ENCODE data around the gene MRE11.
A peak's percentile ranks its signal among the peaks of the same experiment; 100 is the strongest.

The MRE11 gene

DNA sequence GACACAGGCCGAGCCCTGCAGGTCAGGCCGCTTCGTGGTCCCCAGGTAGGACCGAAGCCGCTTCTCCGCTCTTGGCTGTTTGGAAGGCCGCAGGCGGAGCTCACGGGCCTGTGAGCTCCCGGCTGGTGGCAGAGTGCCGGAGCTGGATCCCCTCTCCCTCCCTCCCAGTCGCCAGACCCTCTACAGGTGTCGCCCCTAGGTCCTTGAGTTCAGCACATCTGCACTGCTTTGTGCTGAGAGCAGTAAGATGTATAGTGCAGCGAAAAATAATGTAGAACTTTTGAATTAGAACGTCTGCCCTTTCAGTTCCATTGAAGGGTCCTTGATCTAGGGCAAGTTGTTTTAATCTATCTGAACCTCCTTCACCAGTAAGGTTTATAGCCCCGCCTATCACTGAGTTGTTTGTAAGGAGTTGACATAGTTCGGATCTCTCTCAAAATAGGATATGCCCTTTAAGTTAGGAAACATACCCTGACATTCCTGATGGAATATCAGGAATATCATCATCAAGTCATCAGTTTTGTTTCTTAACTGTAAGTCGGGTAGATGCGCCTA, 559 bp upstream of the MRE11 start:
- H3K9ac ChIP-seq (ENCODE audit: low read length): peak overlapping the region; percentile 83
- no peaks in the 10 kb centered on the region for H3K27me3 ChIP-seq (ENCODE audit: control insufficient read depth, insufficient read depth, low read length)
- peaks cover 10% of the 10 kb centered on the region for H3K4me1 ChIP-seq (ENCODE audit: control insufficient read depth, insufficient read depth, low read length)
- H3K36me3 ChIP-seq (ENCODE audit: control insufficient read depth, insufficient read depth, low read length): peaks cover 3% of the 10 kb centered on the region
- peak overlapping the region; percentile 96 for H3K4me3 ChIP-seq (ENCODE audit: low read length)
- H3K27ac ChIP-seq (ENCODE audit: low read depth, low read length): peak overlapping the region; percentile 83

- Histone ChIP-seq H3K27ac (ENCODE audit: low read depth, low read length) (no peak overlapping the region), H3K9ac (ENCODE audit: low read length) (no peak overlapping the region), H3K36me3 (ENCODE audit: control insufficient read depth, insufficient read depth, low read length) (peaks cover 2% of the 10 kb centered on the region), H3K27me3 (ENCODE audit: control insufficient read depth, insufficient read depth, low read length) (no peaks in the 10 kb centered on the region), H3K4me1 (ENCODE audit: control insufficient read depth, insufficient read depth, low read length) (no peaks in the 10 kb centered on the region), H3K4me3 (ENCODE audit: low read length) (no peak overlapping the region)
Measured at GRCh38 chr11:94486068-94486467, 7.6 kb downstream of the MRE11 start.

DNA sequence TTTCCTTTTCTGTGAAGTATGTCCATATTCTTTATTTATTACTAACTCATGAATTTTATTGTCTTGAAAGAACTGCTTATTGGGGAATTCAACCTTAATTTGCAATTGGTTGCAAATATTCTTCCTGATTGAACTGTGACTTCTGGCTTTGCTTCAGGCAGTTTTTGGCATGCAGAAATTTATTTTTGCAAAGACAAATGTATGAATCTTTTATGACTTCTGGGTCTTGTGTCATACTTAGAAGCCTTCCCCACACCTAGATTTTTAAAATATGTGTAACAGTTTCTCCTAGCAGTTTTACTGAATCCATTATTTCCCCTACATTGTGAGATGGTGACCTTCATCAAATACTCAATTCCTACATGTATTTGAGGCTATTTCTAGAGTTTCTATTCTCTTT, 12.3 kb downstream of the MRE11 start:
- Histone ChIP-seq H3K4me3 (ENCODE audit: low read length) (no peak overlapping the region), H3K27me3 (ENCODE audit: control insufficient read depth, insufficient read depth, low read length) (no peaks in the 10 kb centered on the region), H3K4me1 (ENCODE audit: control insufficient read depth, insufficient read depth, low read length) (no peaks in the 10 kb centered on the region), H3K27ac (ENCODE audit: low read depth, low read length) (no peak overlapping the region), H3K9ac (ENCODE audit: low read length) (no peak overlapping the region), H3K36me3 (ENCODE audit: control insufficient read depth, insufficient read depth, low read length) (no peaks in the 10 kb centered on the region)

- no peak overlapping the region for H3K9ac ChIP-seq (ENCODE audit: low read length)
- H3K4me1 ChIP-seq (ENCODE audit: control insufficient read depth, insufficient read depth, low read length): no peaks in the 10 kb centered on the region
- no peak overlapping the region for H3K27ac ChIP-seq (ENCODE audit: low read depth, low read length)
- H3K27me3 ChIP-seq (ENCODE audit: control insufficient read depth, insufficient read depth, low read length): no peaks in the 10 kb centered on the region
- peaks cover 3% of the 10 kb centered on the region for H3K36me3 ChIP-seq (ENCODE audit: control insufficient read depth, insufficient read depth, low read length)
- no peak overlapping the region for H3K4me3 ChIP-seq (ENCODE audit: low read length)
Measured at GRCh38 chr11:94477624-94478023, 16.0 kb downstream of the MRE11 start.

DNA sequence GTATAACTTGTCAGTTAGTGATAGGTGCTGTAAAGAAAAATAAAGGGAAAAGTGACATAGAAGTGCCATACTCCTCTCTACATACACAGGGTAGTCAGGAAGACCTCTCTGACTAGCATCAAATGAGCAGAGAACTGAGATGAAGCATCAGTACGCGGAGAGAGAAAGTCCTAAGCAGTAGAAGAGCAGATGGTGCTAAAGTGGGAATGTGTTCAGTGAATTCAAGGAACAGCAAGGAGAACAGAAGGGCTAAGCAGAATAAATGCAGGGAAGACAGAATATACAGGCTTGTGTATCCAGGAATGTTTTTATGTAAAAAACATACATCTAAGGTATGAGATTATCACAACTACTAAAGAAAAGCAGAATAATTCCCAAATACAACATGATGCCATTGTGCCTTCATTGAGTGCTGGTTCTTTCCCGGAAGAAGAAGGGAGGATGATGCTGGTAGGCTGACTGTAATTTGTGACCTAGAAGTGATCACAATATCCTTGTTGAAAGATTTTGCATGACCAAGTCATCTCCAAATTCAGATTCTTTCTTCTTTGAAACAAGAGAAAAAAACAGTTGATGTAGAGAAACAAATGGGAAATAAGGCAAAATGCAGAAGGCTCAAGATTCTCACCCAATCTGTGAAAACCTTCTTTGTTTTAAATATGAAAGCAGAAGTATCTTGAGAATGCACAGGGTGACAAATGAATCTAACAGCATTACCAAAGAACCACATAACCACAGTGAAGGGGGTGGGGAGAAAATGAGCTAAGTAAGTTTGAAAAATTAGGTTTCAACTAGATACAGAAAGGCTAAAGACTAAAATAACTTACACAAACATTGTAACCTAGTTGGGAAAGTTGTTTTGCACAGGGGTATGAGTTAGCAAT, 20.5 kb downstream of the MRE11 start:
- Histone ChIP-seq H3K9ac (ENCODE audit: low read length) (no peak overlapping the region), H3K4me3 (ENCODE audit: low read length) (no peak overlapping the region), H3K4me1 (ENCODE audit: control insufficient read depth, insufficient read depth, low read length) (no peaks in the 10 kb centered on the region), H3K27me3 (ENCODE audit: control insufficient read depth, insufficient read depth, low read length) (no peaks in the 10 kb centered on the region), H3K27ac (ENCODE audit: low read depth, low read length) (no peak overlapping the region), H3K36me3 (ENCODE audit: control insufficient read depth, insufficient read depth, low read length) (peaks cover 3% of the 10 kb centered on the region)

DNA sequence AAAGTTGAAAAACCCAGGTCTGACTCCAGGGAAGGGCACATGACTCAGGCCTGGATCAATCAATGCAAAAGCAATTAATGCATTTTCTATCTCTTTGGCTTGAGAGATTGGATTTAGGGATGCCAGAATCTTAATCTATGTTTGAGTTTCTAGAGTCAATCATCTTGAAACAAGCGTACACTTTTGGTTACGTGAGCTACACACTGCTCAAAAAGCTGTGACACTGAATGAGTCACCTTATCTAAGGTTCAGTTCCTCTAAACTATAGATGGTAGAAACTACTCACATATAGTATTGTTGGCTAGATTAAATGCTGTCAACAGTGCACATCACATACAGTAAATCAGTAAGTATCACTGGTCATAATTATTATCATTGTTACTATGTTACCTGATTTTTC, 24.2 kb downstream of the MRE11 start:
- Histone ChIP-seq H3K4me3 (ENCODE audit: low read length) (no peak overlapping the region), H3K27ac (ENCODE audit: low read depth, low read length) (no peak overlapping the region), H3K9ac (ENCODE audit: low read length) (no peak overlapping the region), H3K4me1 (ENCODE audit: control insufficient read depth, insufficient read depth, low read length) (no peaks in the 10 kb centered on the region), H3K27me3 (ENCODE audit: control insufficient read depth, insufficient read depth, low read length) (no peaks in the 10 kb centered on the region), H3K36me3 (ENCODE audit: control insufficient read depth, insufficient read depth, low read length) (peaks cover 3% of the 10 kb centered on the region)

DNA sequence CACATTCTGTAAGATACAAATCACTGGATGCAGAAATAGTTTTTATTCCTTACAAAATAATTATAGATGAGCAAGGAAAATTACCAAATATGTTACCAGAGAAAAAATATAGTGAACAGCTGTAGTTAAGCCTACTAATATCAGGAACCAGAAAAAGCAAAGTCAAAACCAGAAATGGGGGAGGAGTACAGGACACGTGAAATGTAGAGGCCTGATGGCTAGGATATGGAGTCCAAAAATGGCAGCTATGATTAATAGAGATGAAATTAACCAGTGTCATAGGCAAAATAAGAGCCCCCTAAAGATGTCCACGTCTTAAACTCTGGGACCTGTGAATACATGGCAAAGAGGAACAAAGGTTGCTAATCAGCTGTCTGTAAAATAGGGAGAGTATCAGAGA, 34.1 kb downstream of the MRE11 start:
- Histone ChIP-seq H3K9ac (ENCODE audit: low read length) (no peak overlapping the region), H3K4me3 (ENCODE audit: low read length) (no peak overlapping the region), H3K4me1 (ENCODE audit: control insufficient read depth, insufficient read depth, low read length) (no peaks in the 10 kb centered on the region), H3K36me3 (ENCODE audit: control insufficient read depth, insufficient read depth, low read length) (peaks cover 2% of the 10 kb centered on the region), H3K27me3 (ENCODE audit: control insufficient read depth, insufficient read depth, low read length) (no peaks in the 10 kb centered on the region), H3K27ac (ENCODE audit: low read depth, low read length) (no peak overlapping the region)

GRCh38 chr11:94457118-94458029, 36.3 kb downstream of the MRE11 start:
- H3K27ac ChIP-seq (ENCODE audit: low read depth, low read length): no peak overlapping the region
- H3K36me3 ChIP-seq (ENCODE audit: control insufficient read depth, insufficient read depth, low read length): peaks cover 2% of the 10 kb centered on the region
- H3K4me1 ChIP-seq (ENCODE audit: control insufficient read depth, insufficient read depth, low read length): no peaks in the 10 kb centered on the region
- no peak overlapping the region for H3K4me3 ChIP-seq (ENCODE audit: low read length)
- H3K9ac ChIP-seq (ENCODE audit: low read length): no peak overlapping the region
- H3K27me3 ChIP-seq (ENCODE audit: control insufficient read depth, insufficient read depth, low read length): no peaks in the 10 kb centered on the region

DNA sequence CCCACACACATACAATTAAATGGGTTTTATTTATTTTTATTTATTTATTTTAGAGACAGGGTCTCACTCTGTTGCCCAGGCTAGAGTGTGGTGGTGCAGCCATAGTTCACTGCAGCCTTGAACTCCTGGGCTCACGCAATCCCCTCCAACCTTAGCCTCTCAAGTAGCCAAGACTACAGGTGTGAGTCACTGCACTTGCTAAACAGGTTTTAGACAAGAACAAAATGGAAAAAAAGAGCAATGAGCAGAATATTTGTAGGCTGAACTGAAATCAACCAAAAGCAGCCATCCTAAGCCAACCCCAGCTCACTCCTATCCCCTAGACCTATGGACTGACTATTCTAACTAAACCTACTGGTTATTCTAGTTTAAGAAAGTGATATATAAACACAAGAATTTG, 37.8 kb downstream of the MRE11 start:
- H3K27me3 ChIP-seq (ENCODE audit: control insufficient read depth, insufficient read depth, low read length): no peaks in the 10 kb centered on the region
- H3K36me3 ChIP-seq (ENCODE audit: control insufficient read depth, insufficient read depth, low read length): peaks cover 2% of the 10 kb centered on the region
- H3K4me3 ChIP-seq (ENCODE audit: low read length): no peak overlapping the region
- no peaks in the 10 kb centered on the region for H3K4me1 ChIP-seq (ENCODE audit: control insufficient read depth, insufficient read depth, low read length)
- H3K9ac ChIP-seq (ENCODE audit: low read length): no peak overlapping the region
- no peak overlapping the region for H3K27ac ChIP-seq (ENCODE audit: low read depth, low read length)

GRCh38 chr11:94454301-94454700, 39.3 kb downstream of the MRE11 start:
- no peak overlapping the region for H3K9ac ChIP-seq (ENCODE audit: low read length)
- no peak overlapping the region for H3K4me3 ChIP-seq (ENCODE audit: low read length)
- H3K36me3 ChIP-seq (ENCODE audit: control insufficient read depth, insufficient read depth, low read length): no peaks in the 10 kb centered on the region
- H3K27ac ChIP-seq (ENCODE audit: low read depth, low read length): no peak overlapping the region
- H3K4me1 ChIP-seq (ENCODE audit: control insufficient read depth, insufficient read depth, low read length): no peaks in the 10 kb centered on the region
- H3K27me3 ChIP-seq (ENCODE audit: control insufficient read depth, insufficient read depth, low read length): no peaks in the 10 kb centered on the region

GRCh38 chr11:94452988-94453387, 40.7 kb downstream of the MRE11 start:
- Histone ChIP-seq H3K4me3 (ENCODE audit: low read length) (no peak overlapping the region), H3K27ac (ENCODE audit: low read depth, low read length) (no peak overlapping the region), H3K9ac (ENCODE audit: low read length) (no peak overlapping the region), H3K4me1 (ENCODE audit: control insufficient read depth, insufficient read depth, low read length) (no peaks in the 10 kb centered on the region), H3K27me3 (ENCODE audit: control insufficient read depth, insufficient read depth, low read length) (no peaks in the 10 kb centered on the region), H3K36me3 (ENCODE audit: control insufficient read depth, insufficient read depth, low read length) (no peaks in the 10 kb centered on the region)

- Histone ChIP-seq H3K36me3 (ENCODE audit: control insufficient read depth, insufficient read depth, low read length) (peaks cover 1% of the 10 kb centered on the region), H3K4me3 (ENCODE audit: low read length) (no peak overlapping the region), H3K9ac (ENCODE audit: low read length) (no peak overlapping the region), H3K27me3 (ENCODE audit: control insufficient read depth, insufficient read depth, low read length) (no peaks in the 10 kb centered on the region), H3K27ac (ENCODE audit: low read depth, low read length) (no peak overlapping the region), H3K4me1 (ENCODE audit: control insufficient read depth, insufficient read depth, low read length) (no peaks in the 10 kb centered on the region)
Measured at GRCh38 chr11:94450048-94450447, 43.6 kb downstream of the MRE11 start.
